Measurements from ENCODE around the gene PLCB1.

The PLCB1 gene

GRCh38 chr20:8301655-8302054, 169.6 kb downstream of the PLCB1 start:
- DNase-seq (ENCODE audit: low read depth in 2 of 2): no peak

GRCh38 chr20:8303651-8304050, 171.6 kb downstream of the PLCB1 start:
- DNase-seq (ENCODE audit: low read depth in 2 of 2): no peak

- DNase-seq (ENCODE audit: low read depth in 2 of 2): no peak
Observed at GRCh38 chr20:8304124-8304816, 172.2 kb downstream of the PLCB1 start.

GRCh38 chr20:8305449-8305978, 173.4 kb downstream of the PLCB1 start:
- peak; percentile 43 to 48 for DNase-seq (ENCODE audit: low read depth in 2 of 2)

- DNase-seq (ENCODE audit: low read depth in 2 of 2): no peak
Observed at GRCh38 chr20:8306937-8307336, 174.9 kb downstream of the PLCB1 start.

GRCh38 chr20:8309634-8310033, 177.6 kb downstream of the PLCB1 start:
- no peak for DNase-seq (ENCODE audit: low read depth in 2 of 2)

GRCh38 chr20:8310618-8311017, 178.6 kb downstream of the PLCB1 start:
- DNase-seq (ENCODE audit: low read depth in 2 of 2): no peak

- DNase-seq (ENCODE audit: low read depth in 2 of 2): no peak
Observed at GRCh38 chr20:8313073-8313472, 181.0 kb downstream of the PLCB1 start.

- no peak for DNase-seq (ENCODE audit: low read depth in 2 of 2)
Observed at GRCh38 chr20:8315639-8316573, 183.8 kb downstream of the PLCB1 start.

- DNase-seq (ENCODE audit: low read depth in 2 of 2): no peak
Observed at GRCh38 chr20:8317448-8317847, 185.4 kb downstream of the PLCB1 start.

- DNase-seq (ENCODE audit: low read depth in 2 of 2): no peak
Observed at GRCh38 chr20:8318965-8319625, 187.0 kb downstream of the PLCB1 start.

- no peak for DNase-seq (ENCODE audit: low read depth in 2 of 2)
Observed at GRCh38 chr20:8320306-8320705, 188.2 kb downstream of the PLCB1 start.

GRCh38 chr20:8321001-8321400, 188.9 kb downstream of the PLCB1 start:
- no peak for DNase-seq (ENCODE audit: low read depth in 2 of 2)

- no peak for DNase-seq (ENCODE audit: low read depth in 2 of 2)
Observed at GRCh38 chr20:8322662-8323217, 190.7 kb downstream of the PLCB1 start.

GRCh38 chr20:8326191-8326590, 194.1 kb downstream of the PLCB1 start:
- DNase-seq (ENCODE audit: low read depth in 2 of 2): no peak

- DNase-seq (ENCODE audit: low read depth in 2 of 2): no peak
Observed at GRCh38 chr20:8326899-8327298, 194.8 kb downstream of the PLCB1 start.

- DNase-seq (ENCODE audit: low read depth in 2 of 2): no peak
Observed at GRCh38 chr20:8328189-8328588, 196.1 kb downstream of the PLCB1 start.

GRCh38 chr20:8330319-8330784, 198.3 kb downstream of the PLCB1 start:
- DNase-seq (ENCODE audit: low read depth in 2 of 2): no peak

GRCh38 chr20:8330785-8331695, 199.0 kb downstream of the PLCB1 start:
- DNase-seq (ENCODE audit: low read depth in 2 of 2): no peak

- no peak for DNase-seq (ENCODE audit: low read depth in 2 of 2)
Observed at GRCh38 chr20:8331740-8332412, 199.8 kb downstream of the PLCB1 start.

All from stimulated activated CD8-positive, alpha-beta memory T cell treated with anti-CD3 and anti-CD28 coated beads, Interleukin-2, amount 100 ng/mL, for 48 hours (primary cell).